Endothelial cell of umbilical vein (primary cell): ENCODE data around the gene CLSTN1. TPM values are rescaled to one million over a fixed set of nuclear protein-coding genes. Genes with fewer than 3 reads are reported as not detected.

Source experiments
- BruUV-seq: library from RNA; stranded (reverse); fragments of 400-500 nt; replicated peaks from 2 replicates; lab custom pipeline; 2021; lab: Mats Ljungman, UMichigan
- CTCF ChIA-PET: fragments of 300-600, 350-600 bp; sonication (Branson Sonifier 250); formaldehyde crosslinking; loops from one replicate; lab custom pipeline; 2021; ENCODE audit warnings: antibody characterized with exemption, inconsistent platforms; lab: Charles Lee
- POLR2A ChIA-PET: fragments of 300-600, 350-600 bp; sonication (Branson Sonifier 250); formaldehyde crosslinking; loops from one replicate; lab custom pipeline; 2021; ENCODE audit warnings: antibody characterized with exemption, inconsistent platforms; lab: Charles Lee
- DNase-seq: peaks from one replicate; pipeline ENCODE4 v3.0.0-alpha.2; 2011; ENCODE audit warnings: low read depth, low spot score
- FAIRE-seq: peaks from 2 replicates; lab custom pipeline; 2011; peaks lifted over from hg19 to GRCh38; lab: Jason Lieb, UNC
- H2AFZ ChIP-seq: 2 replicates; pipeline ENCODE4 v1.6.0; 2012; ENCODE audit warnings: low read depth, low read length, control low read depth, inconsistent platforms
- H3K27ac ChIP-seq: 2 replicates; pipeline ENCODE4 v1.5.1; 2011; ENCODE audit warnings: low read depth, mild to moderate bottlenecking, control low read depth, low read length, moderate library complexity; ENCODE audit not compliant: insufficient read depth
- H3K27me3 ChIP-seq, 2 experiments: 2 replicates each; pipeline versions ENCODE4 v1.6.0 to v1.6.1; 2011; ENCODE audit warnings: low read length in 2 of 2, mixed read lengths in 1 of 2; ENCODE audit not compliant: control insufficient read depth in 2 of 2, insufficient read depth in 2 of 2
- H3K36me3 ChIP-seq, 2 experiments: 2 replicates in 1 of 2; 3 replicates in 1 of 2; pipeline ENCODE4 v1.5.1; 2011; ENCODE audit warnings: low read length in 2 of 2, mild to moderate bottlenecking in 1 of 2, moderate library complexity in 1 of 2; ENCODE audit not compliant: control insufficient read depth in 2 of 2, insufficient read depth in 2 of 2; ENCODE audit errors: extremely low read depth in 1 of 2
- H3K4me1 ChIP-seq: 3 replicates; pipeline ENCODE4 v1.5.1; 2011; ENCODE audit warnings: mild to moderate bottlenecking, low read length; ENCODE audit not compliant: control insufficient read depth, insufficient read depth; ENCODE audit errors: extremely low read depth
- H3K4me2 ChIP-seq: 2 replicates; pipeline ENCODE4 v1.6.1; 2011; ENCODE audit warnings: low read length, control low read depth, mixed read lengths; ENCODE audit not compliant: insufficient read depth
- H3K4me3 ChIP-seq, 3 experiments: fragments of 200-600 bp in 1 of 3; sonication (generic), shearing (Covaris generic) in 1 of 3; replicated peaks in 1 of 3; 2 replicates each; pipeline ENCODE4 v1.5.1; 2011 to 2016; ENCODE audit warnings: control low read depth in 3 of 3, low read length in 3 of 3, mild to moderate bottlenecking in 2 of 3, inconsistent platforms in 1 of 3, low read depth in 1 of 3, moderate library complexity in 1 of 3; ENCODE audit not compliant: insufficient read depth in 1 of 3
- H3K79me2 ChIP-seq: 2 replicates; pipeline ENCODE4 v1.6.0; 2012; ENCODE audit warnings: low read length, inconsistent platforms; ENCODE audit not compliant: control insufficient read depth, insufficient read depth
- H3K9ac ChIP-seq: replicated peaks from 2 replicates; pipeline ENCODE3; 2011; ENCODE audit warnings: low read length, control low read depth; ENCODE audit not compliant: insufficient read depth; ENCODE audit errors: extremely low read depth
- H3K9me1 ChIP-seq: replicated peaks from 3 replicates; pipeline ENCODE4 v1.6.0; 2011; ENCODE audit warnings: mild to moderate bottlenecking, low read length; ENCODE audit not compliant: control insufficient read depth, insufficient read depth; ENCODE audit errors: extremely low read depth
- H3K9me3 ChIP-seq: replicated peaks from 2 replicates; pipeline ENCODE4 v1.5.1; 2012; ENCODE audit warnings: low read length, inconsistent platforms; ENCODE audit not compliant: control insufficient read depth, insufficient read depth
- H4K20me1 ChIP-seq: replicated peaks from 2 replicates; pipeline ENCODE3; 2011; ENCODE audit warnings: mild to moderate bottlenecking, low read length; ENCODE audit not compliant: control insufficient read depth, insufficient read depth; ENCODE audit errors: extremely low read depth
- CTCF ChIP-seq, 2 donors: IDR thresholded peaks; 1 replicate in 1 of 2; 2 replicates in 1 of 2; pipeline ENCODE4 v1.5.1; 2011; ENCODE audit warnings: low read length in 2 of 2, mild to moderate bottlenecking in 2 of 2, moderate library complexity in 2 of 2, control low read depth in 1 of 2, inconsistent platforms in 1 of 2, low read depth in 1 of 2; ENCODE audit not compliant: insufficient read depth in 1 of 2; ENCODE audit errors: extremely low read depth in 1 of 2
- EZH2 ChIP-seq: IDR thresholded peaks from 2 replicates; pipeline ENCODE4 v1.6.1; 2012; ENCODE audit warnings: borderline replicate concordance, low read depth, mild to moderate bottlenecking, moderate library complexity, low read length, inconsistent platforms; ENCODE audit not compliant: severe bottlenecking
- FOS ChIP-seq: IDR thresholded peaks from 2 replicates; pipeline ENCODE4 v1.6.1; 2011; ENCODE audit warnings: mild to moderate bottlenecking, low read length, moderate library complexity, borderline replicate concordance; ENCODE audit not compliant: insufficient read depth
- GATA2 ChIP-seq: IDR thresholded peaks from 2 replicates; pipeline ENCODE4 v1.7.0; 2011; ENCODE audit warnings: low read depth, mild to moderate bottlenecking, moderate library complexity, mixed read lengths, low read length; ENCODE audit not compliant: insufficient read length, insufficient read depth
- JUN ChIP-seq: IDR thresholded peaks from 2 replicates; pipeline ENCODE4 v1.6.1; 2011; ENCODE audit warnings: borderline replicate concordance, low read depth; ENCODE audit not compliant: insufficient read length, insufficient read depth
- MYC ChIP-seq: IDR thresholded peaks from one replicate; pipeline ENCODE4 v1.6.1; 2011; ENCODE audit warnings: mild to moderate bottlenecking, low read depth, low read length
- POLR2A ChIP-seq: IDR thresholded peaks from 2 replicates; pipeline ENCODE4 v1.6.1; 2012; ENCODE audit warnings: low read depth, mild to moderate bottlenecking, control low read depth, low read length
- POLR2AphosphoS5 ChIP-seq: IDR thresholded peaks from 2 replicates; pipeline ENCODE4 v1.6.1; 2012; ENCODE audit warnings: low read depth, mild to moderate bottlenecking, control low read depth, low read length, moderate library complexity; ENCODE audit not compliant: insufficient read depth
- dilution Hi-C: fragments of 300-500 bp; cut with MboI; formaldehyde crosslinking; loops from one replicate; pipeline ENCODE4 v1.15.0; 2019; ENCODE audit warnings: low sequenced_read_pairs; ENCODE audit not compliant: extremely low pct_ligation_motif_present
- intact Hi-C: fragments of 100-400 bp; cut with micrococcal nuclease; formaldehyde crosslinking; loops from one replicate; pipeline ENCODE4 v1.10.0; 2022
- polyA plus RNA-seq, 4 experiments: library from polyadenylated mRNA; depleted of rRNA in 3 of 4; stranded (reverse) in 3 of 4; unstranded in 1 of 4; fragments of >200 nt; gene quantifications; 2 replicates each; pipeline versions ENCODE4 v1.2.1 to v1.2.3, GENCODE V29; 2011 to 2012; ENCODE audit warnings: missing spikeins in 1 of 4
- total RNA-seq: library from RNA; stranded (reverse); gene quantifications from 2 replicates; pipeline ENCODE4 v1.2.3, GENCODE V29; 2021
- TF ChIP-seq, protein P1 (sequence below): IDR thresholded peaks from 2 replicates; pipeline ENCODE4 v1.6.1; 2011; ENCODE audit not compliant: insufficient read depth, insufficient read length

Gene CLSTN1
- total and polyA plus RNA-seq, 2 donors (not counting 3 experiments of a cell fraction or from before 2014, with no cell fraction given), result 49.1 to 130 TPM

- CTCF ChIA-PET, result interaction anchor here (0.6 to 2.0 kb wide), 2 partner anchors 29 to 45 kb away, joined by 3 to 4 read pairs; no protein-coding TSS in a partner anchor
- dilution Hi-C loops (no loop called here), intact Hi-C loops (no loop called here)
- H3K9ac ChIP-seq, result no peak overlapping the region
- H4K20me1 ChIP-seq, result no peaks in the 10 kb centered on the region
- H3K79me2 ChIP-seq, result no peaks in the 10 kb centered on the region
- H3K4me3 ChIP-seq, result no peak overlapping the region
- no peak for FAIRE-seq
- H3K36me3 ChIP-seq, result peaks cover 0 to 5% of the 10 kb centered on the region in 2 experiments
- H2AFZ ChIP-seq, result no peak overlapping the region
- DNase-seq, result peak; percentile 39
- no peaks in the 10 kb centered on the region for H3K9me1 ChIP-seq
- H3K9me3 ChIP-seq, result no peaks in the 10 kb centered on the region
- POLR2A ChIA-PET, result no interaction called here
- H3K4me1 ChIP-seq, result peaks cover 9% of the 10 kb centered on the region
- BruUV-seq, result no TSS peak
- peak overlapping the region; percentile 21 for H3K4me2 ChIP-seq
- no peaks in the 10 kb centered on the region for H3K27me3 ChIP-seq
- TF ChIP-seq POLR2AphosphoS5, result no peak
- H3K27ac ChIP-seq, result no peak overlapping the region
Observed at GRCh38 chr1:9755441-9755995, 68.2 kb downstream of the CLSTN1 start.

GRCh38 chr1:9753121-9753531, 70.6 kb downstream of the CLSTN1 start:
- BruUV-seq, result no TSS peak
- Histone ChIP-seq H2AFZ (no peak overlapping the region), H4K20me1 (no peaks in the 10 kb centered on the region), H3K36me3 (peaks cover 0 to 12% of the 10 kb centered on the region in 2 experiments), H3K4me2 (no peak overlapping the region), H3K9me3 (no peaks in the 10 kb centered on the region), H3K27ac (no peak overlapping the region), H3K4me3 (no peak overlapping the region), H3K9ac (no peak overlapping the region), H3K4me1 (peaks cover 9% of the 10 kb centered on the region), H3K79me2 (no peaks in the 10 kb centered on the region), H3K27me3 (no peaks in the 10 kb centered on the region), H3K9me1 (no peaks in the 10 kb centered on the region)
- TF ChIP-seq CTCF (IDR thresholded peaks at IDR 0.05; ENCODE audit: extremely low read depth in 1 of 2, insufficient read depth in 1 of 2, low read depth in 1 of 2, low read length in 2 of 2), result no peak
- no peak for TF ChIP-seq POLR2A
- TF ChIP-seq GATA2, result no peak
- TF ChIP-seq EZH2, result no peak
- TF ChIP-seq POLR2AphosphoS5, result no peak
- TF ChIP-seq FOS, result no peak
- TF ChIP-seq JUN, result no peak
- TF ChIP-seq MYC, result no peak
- TF ChIP-seq, protein P1, sequence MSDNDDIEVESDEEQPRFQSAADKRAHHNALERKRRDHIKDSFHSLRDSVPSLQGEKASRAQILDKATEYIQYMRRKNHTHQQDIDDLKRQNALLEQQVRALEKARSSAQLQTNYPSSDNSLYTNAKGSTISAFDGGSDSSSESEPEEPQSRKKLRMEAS, result no peak
- intact Hi-C loops (no loop called here), dilution Hi-C loops (no loop called here)
- POLR2A ChIA-PET, result no interaction called here
- peak; percentile 64 for DNase-seq
- CTCF ChIA-PET, result no interaction called here
- peak; percentile 82 for FAIRE-seq
